GM10266 (cell line): ENCODE data around the gene ZSWIM6.

Source experiments
- DNase-seq: peaks from one replicate; pipeline ENCODE4 v3.0.0; 2012; ENCODE audit errors: extremely low spot score
- TF ChIP-seq, protein P1 (sequence below): IDR thresholded peaks from 2 replicates; pipeline ENCODE4 v1.5.1; 2012; ENCODE audit warnings: mild to moderate bottlenecking, low read depth; ENCODE audit not compliant: control insufficient read depth, insufficient read depth; ENCODE audit errors: missing control alignments

ZSWIM6 gene

DNA sequence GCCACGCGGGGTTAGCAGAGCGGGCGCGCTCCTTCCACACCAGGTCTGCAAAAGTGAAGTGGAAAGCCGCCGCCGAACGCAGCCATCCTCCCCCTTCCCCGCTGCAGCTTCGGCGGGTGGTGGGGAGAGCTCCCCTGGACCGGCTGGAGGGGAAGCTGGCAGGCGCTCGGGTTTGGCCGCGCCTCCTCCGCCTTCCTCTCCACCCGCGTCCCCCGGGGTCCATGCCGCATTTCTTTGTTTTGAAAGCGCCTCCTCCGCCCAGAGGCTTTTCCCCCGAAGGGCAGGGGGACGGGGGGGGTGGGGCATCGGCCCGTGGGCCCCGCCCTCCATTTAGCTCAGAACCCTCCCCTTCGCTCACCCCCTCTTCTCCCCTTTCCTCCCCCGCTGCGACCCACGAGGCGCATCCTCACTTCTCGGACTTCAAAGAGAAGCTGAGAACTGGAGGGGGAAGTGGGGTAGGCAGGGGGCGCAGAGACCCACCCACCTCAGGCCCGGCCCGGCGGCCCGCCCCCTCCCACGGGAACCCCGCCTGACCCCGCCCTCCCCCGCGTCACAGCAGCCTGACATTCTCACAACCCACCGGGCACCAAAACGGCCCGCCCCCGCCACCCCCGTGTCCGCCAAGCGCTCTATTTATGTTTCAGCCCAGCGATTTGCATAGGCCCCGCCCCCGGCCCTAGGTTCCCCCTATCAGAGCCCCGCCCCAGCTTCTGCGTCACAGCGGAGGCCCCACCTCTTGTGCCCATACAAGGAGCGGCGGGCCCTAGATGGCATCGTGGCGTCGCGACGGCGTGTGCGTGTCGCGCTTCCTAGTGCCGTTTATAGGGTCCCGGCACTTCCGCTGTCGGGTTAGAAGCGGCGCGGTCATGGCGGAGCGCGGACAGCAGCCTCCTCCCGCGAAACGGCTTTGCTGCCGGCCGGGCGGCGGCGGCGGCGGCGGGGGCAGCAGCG is at the start of gene ZSWIM6:
Gene ZSWIM6 (plus strand): TSS at position 852 of the 951 bp plus-strand sequence. CDS start 15 bp downstream, at position 867.
- DNase-seq, result peak; percentile 99
- TF ChIP-seq, protein P1, sequence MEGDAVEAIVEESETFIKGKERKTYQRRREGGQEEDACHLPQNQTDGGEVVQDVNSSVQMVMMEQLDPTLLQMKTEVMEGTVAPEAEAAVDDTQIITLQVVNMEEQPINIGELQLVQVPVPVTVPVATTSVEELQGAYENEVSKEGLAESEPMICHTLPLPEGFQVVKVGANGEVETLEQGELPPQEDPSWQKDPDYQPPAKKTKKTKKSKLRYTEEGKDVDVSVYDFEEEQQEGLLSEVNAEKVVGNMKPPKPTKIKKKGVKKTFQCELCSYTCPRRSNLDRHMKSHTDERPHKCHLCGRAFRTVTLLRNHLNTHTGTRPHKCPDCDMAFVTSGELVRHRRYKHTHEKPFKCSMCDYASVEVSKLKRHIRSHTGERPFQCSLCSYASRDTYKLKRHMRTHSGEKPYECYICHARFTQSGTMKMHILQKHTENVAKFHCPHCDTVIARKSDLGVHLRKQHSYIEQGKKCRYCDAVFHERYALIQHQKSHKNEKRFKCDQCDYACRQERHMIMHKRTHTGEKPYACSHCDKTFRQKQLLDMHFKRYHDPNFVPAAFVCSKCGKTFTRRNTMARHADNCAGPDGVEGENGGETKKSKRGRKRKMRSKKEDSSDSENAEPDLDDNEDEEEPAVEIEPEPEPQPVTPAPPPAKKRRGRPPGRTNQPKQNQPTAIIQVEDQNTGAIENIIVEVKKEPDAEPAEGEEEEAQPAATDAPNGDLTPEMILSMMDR, result no peak

DNA sequence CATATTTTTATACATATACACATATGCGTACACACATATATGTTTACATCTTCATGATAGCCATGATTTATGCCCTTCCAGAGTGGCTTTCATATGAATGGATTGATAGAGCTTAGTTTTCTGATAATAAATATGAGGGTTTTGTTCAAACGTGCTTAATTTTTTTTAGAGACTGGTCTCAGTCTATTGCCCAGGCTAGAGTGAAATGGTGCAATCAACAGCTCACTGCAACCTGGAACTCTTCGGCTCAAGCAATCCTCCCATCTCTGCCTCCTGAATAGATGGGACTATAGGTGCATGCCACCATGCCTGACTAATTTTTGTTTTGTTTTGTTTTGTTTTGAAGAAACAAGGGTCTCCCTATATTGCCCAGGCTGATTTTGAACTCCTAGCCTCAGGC is 48.6 kb upstream of the ZSWIM6 start:
- no peak for DNase-seq
- TF ChIP-seq, protein P1, result no peak

DNA sequence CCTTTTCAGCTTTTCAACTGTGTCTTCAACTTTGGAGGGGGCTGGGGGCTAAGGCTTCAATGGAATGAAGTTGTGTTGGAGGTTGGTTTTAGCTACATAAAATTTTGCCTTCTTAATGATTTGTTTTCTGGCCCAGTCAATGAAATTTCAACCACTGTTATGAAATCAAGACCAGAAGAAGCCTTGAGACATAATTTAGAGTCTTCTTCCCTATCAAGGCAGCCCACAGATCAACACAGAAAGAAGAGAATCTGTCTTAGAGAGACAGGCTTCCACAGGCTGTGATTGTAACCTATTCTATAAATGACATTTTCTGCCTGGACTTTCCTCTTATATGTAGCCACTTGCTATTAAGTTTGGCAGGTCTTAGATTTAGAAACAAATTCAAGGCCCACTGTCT is 46.5 kb upstream of the ZSWIM6 start:
- TF ChIP-seq, protein P1, result no peak
- DNase-seq, result no peak

DNA sequence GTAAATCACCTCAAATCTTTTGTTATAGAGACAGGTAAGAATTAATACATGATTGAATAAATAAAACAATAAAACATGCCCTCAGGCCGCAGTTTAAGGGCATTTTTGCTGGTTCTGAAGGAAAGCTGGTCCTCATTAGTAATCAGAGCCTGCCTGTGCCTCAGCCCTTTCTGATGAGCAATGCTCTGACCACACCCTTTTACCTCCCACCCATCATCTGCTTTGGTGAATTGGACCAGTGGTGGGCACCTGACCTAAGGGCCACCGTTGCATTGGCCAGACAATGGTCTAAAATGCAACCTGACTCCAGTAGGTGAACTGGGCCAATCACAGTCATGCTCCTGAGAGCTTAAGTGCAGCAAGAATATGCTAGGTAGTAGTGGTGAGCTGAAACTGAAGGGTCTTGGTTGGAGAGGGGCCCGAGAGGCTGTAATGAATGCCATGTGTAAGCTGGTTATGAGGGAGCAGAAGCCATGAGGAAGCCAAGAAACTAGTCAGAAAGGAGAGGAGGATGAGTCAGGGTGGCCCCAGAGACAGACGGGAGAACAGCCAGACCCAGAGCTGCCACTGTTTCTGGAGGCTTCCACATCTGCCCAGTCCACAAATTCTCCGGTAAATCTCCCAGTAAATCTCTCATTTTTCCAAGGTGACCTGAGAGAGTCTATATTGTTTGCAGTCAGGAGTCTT is 45.5 kb upstream of the ZSWIM6 start:
- TF ChIP-seq, protein P1, result no peak
- DNase-seq, result no peak

DNA sequence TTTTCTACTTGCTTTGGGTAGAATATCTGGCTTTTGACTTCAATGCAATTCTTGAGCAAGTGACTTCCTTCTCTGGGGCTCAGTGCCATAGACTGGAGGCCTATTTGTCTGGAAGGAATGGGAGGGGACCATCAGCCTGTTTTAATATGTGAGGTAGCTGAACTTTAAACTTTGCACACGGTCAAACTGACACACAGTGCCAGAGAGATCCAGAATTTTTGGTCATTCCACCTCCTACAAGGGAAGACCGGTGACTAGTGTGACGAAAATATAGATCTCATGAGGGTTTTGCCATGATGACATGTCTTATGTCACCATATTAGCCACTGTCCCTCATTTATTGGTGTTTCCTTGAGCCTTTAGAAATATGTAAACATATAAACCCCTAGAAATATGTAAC is 44.6 kb upstream of the ZSWIM6 start:
- DNase-seq, result no peak
- TF ChIP-seq, protein P1, result no peak

DNA sequence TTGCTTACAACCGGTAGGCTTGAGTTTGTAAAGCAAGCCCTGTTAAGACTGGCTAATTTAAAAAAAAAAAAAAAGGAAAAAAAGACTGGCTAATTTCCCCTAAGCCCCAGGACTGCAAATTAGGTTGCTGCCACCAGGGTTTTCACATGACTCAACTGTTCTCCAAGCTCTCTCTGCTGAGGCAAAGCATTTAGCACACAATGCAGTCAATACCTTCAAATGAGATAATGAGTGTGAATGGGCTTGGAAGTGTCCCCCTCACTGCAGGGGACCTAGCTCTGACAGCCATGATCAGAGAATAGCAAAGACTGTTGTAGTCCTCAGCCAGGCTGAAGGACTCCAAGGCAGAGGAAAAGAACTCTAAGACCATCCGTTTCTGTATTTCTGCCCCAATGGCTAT is 42.8 kb upstream of the ZSWIM6 start:
- no peak for DNase-seq
- TF ChIP-seq, protein P1, result no peak
